SK-N-SH treated with all-trans-retinoic acid at 6 μM for 48 hours (cell line): ENCODE results near the gene MBLAC2.

ENCODE experiments used
- ATAC-seq: fragments of 200-7000 bp; cut with Tn5 transposase; 3 replicates; pipeline ENCODE4 v1.9.1; 2020; ENCODE audit warnings: mild to moderate bottlenecking, moderate library complexity
- ESRRG ChIP-seq: fragments of 250-450 bp; sonication (Bioruptor Pico); IDR thresholded peaks from 2 replicates; pipeline ENCODE4 v1.6.1; 2021; ENCODE audit warnings: mild to moderate bottlenecking
- OSR1 ChIP-seq: fragments of 250-450 bp; sonication (Bioruptor Pico); IDR thresholded peaks from 2 replicates; pipeline ENCODE4 v1.8.0; 2022; ENCODE audit warnings: moderate library complexity, mild to moderate bottlenecking, inconsistent platforms
- PPARA ChIP-seq: fragments of 250-450 bp; sonication (Bioruptor Pico); IDR thresholded peaks from 2 replicates; pipeline ENCODE4 v1.5.0; 2020; ENCODE audit warnings: mild to moderate bottlenecking, borderline replicate concordance
- RARB ChIP-seq: fragments of 250-450 bp; sonication (Bioruptor Pico); IDR thresholded peaks from 2 replicates; pipeline ENCODE4 v1.8.0; 2021; ENCODE audit warnings: mild to moderate bottlenecking, moderate library complexity
- TOX ChIP-seq: fragments of 250-450 bp; sonication (Bioruptor Pico); IDR thresholded peaks from 2 replicates; pipeline ENCODE4 v1.8.0; 2021; ENCODE audit warnings: mild to moderate bottlenecking, moderate library complexity, borderline replicate concordance
- ZFP3 ChIP-seq: fragments of 250-450 bp; sonication (Bioruptor Pico); IDR thresholded peaks from 2 replicates; pipeline ENCODE4 v1.5.0; 2020; ENCODE audit warnings: mild to moderate bottlenecking, moderate library complexity
- ZNF70 ChIP-seq: fragments of 450-650 bp; formaldehyde crosslinking; IDR thresholded peaks from 2 replicates; pipeline ENCODE4 v1.5.0; 2020; ENCODE audit warnings: mild to moderate bottlenecking, moderate library complexity
- TF ChIP-seq, protein P1 (sequence below): fragments of 250-450 bp; sonication (Bioruptor Pico); IDR thresholded peaks from 2 replicates; pipeline ENCODE4 v1.5.1; 2020; ENCODE audit warnings: low read depth, mild to moderate bottlenecking, moderate library complexity

The MBLAC2 gene

DNA sequence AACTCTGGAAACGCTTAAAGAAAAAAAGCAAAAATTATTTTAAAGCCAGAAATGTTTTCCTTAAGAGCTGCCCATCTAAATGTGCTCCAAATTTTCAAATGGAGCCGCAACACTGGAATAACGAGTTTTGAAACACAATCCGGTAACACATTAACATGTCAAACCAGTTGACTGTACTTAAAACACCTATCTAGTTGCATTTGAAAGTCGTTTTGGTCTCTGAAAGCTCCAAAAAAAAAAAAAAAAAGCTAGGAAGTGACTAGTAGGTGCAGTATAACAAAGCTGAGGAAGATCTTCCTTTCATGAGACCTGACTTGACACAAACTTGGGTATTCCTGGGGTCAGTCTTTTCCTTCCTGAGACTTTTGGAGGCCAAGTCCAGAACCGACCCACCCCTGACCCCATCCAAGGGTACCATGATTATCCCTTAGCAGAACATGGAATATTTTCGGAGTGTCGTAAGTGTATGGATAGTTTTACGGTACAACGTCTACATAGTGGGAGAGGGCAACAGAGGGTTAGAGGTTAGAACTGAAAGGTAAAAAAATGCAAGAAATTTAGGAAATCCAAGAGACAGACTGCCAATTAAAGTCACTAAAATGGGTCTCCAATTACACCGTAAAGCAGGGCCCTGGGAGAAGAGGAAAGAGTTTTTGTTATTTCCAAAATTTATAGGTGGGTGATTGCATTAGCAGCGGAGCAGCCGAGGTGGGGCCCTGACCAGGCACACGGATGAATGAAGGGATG, 65.8 kb downstream of the MBLAC2 start:
- peak; percentile 2; the same call in 2 of the 3 replicates for ATAC-seq
- TF ChIP-seq ZFP3 (no peak), PPARA (CRISPR knock-in tag) (no peak), OSR1 (CRISPR knock-in tag) (no peak), ZNF70 (CRISPR knock-in tag) (no peak), RARB (CRISPR knock-in tag) (no peak), TOX (CRISPR knock-in tag) (no peak), ESRRG (no peak)
- TF ChIP-seq, protein P1, sequence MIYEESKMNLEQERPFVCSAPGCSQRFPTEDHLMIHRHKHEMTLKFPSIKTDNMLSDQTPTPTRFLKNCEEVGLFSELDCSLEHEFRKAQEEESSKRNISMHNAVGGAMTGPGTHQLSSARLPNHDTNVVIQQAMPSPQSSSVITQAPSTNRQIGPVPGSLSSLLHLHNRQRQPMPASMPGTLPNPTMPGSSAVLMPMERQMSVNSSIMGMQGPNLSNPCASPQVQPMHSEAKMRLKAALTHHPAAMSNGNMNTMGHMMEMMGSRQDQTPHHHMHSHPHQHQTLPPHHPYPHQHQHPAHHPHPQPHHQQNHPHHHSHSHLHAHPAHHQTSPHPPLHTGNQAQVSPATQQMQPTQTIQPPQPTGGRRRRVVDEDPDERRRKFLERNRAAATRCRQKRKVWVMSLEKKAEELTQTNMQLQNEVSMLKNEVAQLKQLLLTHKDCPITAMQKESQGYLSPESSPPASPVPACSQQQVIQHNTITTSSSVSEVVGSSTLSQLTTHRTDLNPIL: no peak
